ENCODE results near the gene SMYD4.
"Not testable (repeated sequence)": the region's sequence is repeated elsewhere in the genome, so short reads cannot be mapped to it uniquely, and the experiment has no call there.

The SMYD4 gene, protein sequence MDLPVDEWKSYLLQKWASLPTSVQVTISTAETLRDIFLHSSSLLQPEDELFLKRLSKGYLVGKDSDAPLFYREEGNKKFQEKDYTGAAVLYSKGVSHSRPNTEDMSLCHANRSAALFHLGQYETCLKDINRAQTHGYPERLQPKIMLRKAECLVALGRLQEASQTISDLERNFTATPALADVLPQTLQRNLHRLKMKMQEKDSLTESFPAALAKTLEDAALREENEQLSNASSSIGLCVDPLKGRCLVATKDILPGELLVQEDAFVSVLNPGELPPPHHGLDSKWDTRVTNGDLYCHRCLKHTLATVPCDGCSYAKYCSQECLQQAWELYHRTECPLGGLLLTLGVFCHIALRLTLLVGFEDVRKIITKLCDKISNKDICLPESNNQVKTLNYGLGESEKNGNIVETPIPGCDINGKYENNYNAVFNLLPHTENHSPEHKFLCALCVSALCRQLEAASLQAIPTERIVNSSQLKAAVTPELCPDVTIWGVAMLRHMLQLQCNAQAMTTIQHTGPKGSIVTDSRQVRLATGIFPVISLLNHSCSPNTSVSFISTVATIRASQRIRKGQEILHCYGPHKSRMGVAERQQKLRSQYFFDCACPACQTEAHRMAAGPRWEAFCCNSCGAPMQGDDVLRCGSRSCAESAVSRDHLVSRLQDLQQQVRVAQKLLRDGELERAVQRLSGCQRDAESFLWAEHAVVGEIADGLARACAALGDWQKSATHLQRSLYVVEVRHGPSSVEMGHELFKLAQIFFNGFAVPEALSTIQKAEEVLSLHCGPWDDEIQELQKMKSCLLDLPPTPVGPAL

DNA sequence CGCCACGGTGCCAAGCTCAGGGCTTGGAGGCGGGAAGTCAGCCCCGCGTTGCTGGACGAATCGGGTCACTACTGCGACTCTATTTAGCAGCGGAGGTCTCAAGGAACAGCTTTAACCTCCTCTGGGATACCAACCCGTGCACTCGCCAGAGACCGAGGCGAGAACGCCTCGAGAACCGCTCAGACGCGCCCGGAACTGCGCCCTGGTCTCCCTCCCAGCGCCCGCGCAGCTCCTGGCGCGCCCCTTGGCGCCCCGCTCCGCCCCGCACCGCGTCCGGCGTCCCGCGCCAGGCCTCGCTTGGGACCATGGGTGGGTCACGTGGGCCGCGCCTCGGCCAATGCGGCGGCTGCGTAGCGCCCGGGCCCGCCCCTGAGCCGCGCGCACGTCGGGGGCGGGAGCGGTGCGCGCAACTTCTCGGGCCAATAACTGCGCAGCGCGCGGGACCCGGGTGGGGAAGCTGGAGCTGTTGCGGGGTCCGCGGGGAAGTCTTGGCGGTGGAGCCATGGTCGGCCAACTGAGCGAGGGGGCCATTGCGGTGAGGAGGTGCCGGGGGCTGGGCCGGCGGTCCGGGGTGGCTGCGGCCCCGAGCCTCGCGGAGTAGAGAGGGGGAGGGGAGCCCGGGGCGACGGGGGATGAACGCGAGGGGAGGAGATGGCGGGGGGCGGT lies at the start of gene SMYD4, which contains the start of gene RPA1:
TSS of gene SMYD4 (minus strand) at position 311 of the 666 bp plus-strand sequence. CDS start 1,908 bp downstream, outside the sequence.
TSS of gene RPA1 (plus strand) at position 414 of the 666 bp plus-strand sequence. CDS start at position 503, 89 bp downstream.
- peak; percentile 41 for DNase-seq

DNA sequence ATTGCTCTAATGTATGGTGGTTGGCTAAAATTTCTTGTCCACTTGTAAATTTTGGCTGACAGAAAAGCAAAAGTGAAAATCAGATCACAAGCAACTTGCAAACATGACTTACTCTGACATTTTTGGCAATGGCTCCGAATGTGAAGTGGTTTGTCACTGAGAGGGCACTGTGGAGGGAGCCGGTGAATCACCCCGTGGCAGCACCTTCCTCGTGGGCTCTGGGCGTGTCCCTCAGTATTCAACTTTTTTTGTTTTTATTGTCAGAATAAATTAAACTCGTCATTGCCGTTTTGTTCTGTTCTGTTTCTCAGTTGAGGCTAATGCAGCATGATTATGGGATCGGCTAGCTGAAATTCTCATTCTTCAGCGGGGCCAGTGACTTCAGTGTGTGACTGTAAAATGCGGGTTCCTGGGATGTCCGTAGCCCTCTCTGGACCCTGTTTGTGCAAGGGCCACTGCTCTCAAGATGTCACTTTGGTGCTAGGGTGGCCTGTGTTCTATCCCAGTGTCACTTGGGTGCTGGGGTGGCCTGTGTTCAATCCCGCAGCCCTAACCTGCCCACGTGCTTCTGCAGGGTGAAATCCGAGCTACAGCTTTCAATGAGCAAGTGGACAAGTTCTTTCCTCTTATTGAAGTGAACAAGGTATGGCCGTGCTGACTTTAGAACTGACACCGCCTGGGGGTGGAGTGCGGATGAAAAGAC lies 48.9 kb upstream of the SMYD4 start:
- no peak for DNase-seq

DNA sequence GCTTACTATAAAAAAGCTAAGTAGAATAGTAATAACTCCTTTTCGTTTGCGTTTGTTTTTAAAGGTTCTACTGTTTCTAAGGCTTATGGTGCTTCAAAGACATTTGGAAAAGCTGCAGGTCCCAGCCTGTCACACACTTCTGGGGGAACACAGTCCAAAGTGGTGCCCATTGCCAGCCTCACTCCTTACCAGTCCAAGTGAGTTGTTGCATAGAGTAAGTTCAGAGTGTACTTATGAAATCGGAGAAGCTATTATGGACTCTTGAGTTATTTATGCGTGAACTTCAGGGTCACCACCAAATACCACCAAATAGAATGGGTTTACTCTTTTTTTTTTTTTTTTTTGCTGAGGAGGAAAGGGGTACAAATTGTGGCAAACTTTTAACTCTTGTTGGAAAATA lies 45.9 kb upstream of the SMYD4 start:
- DNase-seq, result no peak

DNA sequence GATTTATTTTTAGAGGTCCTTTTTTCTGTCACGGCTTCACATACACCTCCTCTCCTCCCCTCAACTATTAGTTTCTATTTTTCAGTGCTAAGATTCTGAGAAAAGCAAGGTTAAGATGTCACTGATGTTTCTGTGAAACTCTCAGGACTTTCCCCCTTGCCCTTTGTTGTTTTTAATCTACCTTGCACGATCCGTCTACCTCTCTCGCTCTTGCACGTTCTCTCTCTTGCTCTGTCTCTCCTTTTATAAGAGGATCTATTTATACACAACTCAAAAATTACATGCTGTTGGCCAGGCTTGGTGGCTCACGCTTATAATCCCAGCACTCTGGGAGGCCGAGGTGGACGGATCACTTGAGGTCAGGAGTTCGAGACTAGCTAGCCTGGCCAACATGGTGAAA lies 43.7 kb upstream of the SMYD4 start:
- DNase-seq, result no peak

DNA sequence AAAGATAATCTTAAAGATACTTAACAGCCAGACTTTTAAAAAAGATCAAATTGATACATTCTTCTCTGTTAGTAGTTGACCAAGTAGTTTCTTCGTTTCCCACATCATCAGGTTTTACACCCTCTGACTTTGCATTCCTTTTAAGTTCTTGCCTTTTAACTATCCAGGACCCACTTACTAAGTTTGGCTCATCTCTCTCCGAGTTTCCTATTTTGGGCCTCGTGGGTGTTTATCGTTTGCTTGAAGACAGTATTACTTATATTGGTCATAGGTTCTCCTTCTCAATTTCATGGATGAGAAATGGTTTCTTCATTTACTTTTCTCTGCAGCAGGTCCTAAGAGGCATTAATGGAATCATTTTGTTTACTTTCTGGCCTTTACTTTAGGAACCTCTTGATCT lies 43.3 kb upstream of the SMYD4 start:
- no peak for DNase-seq

DNA sequence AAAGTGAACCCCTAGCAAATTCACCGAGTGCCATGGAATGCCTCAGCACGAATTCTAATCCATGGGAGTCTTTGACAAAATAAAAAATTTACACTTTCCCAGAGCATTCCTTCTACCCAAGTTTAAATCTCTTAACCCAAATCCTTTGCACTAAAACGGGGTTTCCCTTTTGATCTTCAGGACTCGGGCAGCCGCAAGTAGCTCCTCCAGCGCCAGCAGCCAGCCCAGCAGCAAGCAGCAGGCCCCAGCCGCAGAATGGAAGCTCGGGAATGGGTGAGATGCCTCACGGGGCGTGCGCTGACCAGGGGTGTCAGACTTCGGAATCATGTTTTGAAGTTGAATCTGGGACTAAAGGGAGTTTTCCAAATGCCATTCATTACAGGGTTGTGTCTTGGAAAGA lies 42.6 kb upstream of the SMYD4 start:
- no peak for DNase-seq

DNA sequence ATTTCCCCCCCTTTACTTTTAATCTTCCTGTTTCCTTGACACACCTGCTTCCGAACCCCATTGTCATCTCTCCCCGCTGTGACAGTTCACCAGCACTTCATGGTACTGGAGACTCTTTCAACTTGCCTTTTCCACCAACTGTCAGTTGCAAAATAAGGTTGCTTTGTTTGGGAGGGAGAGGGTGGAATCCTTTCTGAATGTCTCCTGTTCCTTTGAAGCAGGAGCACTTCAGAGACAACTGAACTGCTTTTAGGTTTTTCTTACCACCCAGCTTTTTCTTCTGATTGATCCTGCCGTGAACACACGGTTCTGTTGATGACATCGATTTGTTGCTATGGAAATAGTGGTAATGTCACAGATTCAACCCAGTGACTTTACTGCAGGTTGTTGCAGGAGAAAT lies 42.1 kb upstream of the SMYD4 start:
- no peak for DNase-seq

DNA sequence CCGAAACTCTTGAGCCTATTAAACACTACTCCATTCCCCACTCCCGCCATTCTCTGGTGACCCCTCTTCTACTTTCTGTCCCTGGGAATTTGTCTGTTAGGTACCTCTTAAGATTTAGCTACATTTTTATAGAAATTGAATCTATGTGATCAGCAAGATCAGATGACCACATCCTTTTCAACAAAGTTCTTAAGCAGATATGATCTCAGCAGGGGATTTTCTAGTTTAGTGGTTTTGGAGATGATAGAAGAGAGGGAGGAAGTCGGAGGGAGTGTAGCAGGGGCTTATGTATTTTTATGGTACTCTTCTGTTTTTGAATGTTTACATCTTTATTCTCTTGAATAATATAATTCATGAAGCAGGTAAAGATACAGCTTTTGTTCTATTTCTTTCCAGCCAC lies 40.9 kb upstream of the SMYD4 start:
- DNase-seq, result no peak

DNA sequence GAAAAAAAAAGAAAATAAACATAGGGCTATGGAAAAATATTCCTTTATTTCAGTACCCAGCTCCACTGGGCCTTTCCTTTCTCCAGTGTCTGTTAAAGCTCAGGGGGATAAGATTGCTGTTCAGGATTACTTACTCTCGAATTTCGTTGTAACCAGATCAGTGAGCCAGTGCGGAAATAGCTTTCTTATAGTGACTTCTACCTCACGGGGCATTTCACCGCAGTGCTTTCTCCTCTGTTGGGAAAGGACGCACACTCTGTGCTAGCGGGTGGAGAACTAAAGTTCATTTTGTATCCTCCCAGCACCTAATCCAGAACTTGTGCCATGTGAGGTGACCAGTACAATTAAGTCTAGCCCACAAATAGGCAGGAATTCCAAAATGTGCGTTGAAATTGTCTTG lies 38.4 kb upstream of the SMYD4 start:
- no peak for DNase-seq

DNA sequence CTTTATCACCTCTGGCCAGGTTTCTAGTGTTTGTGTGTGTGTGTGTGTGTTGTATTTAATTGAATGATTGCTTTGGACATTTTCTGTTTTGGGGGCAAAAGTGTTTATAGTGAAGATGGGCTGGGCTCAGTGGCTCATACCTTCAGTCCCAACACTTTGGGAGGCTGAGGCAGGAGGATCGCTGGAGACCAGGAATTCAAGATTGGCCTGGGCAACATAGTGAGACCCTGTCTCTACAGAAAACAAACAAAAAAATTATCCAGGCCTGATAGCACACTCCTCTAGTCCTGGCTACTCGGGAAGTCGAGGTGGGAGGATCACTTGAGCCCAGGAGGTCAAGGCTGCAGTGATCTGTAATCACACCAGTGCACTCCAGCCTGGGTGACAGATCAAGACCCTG lies 37.6 kb upstream of the SMYD4 start:
- no peak for DNase-seq

DNA sequence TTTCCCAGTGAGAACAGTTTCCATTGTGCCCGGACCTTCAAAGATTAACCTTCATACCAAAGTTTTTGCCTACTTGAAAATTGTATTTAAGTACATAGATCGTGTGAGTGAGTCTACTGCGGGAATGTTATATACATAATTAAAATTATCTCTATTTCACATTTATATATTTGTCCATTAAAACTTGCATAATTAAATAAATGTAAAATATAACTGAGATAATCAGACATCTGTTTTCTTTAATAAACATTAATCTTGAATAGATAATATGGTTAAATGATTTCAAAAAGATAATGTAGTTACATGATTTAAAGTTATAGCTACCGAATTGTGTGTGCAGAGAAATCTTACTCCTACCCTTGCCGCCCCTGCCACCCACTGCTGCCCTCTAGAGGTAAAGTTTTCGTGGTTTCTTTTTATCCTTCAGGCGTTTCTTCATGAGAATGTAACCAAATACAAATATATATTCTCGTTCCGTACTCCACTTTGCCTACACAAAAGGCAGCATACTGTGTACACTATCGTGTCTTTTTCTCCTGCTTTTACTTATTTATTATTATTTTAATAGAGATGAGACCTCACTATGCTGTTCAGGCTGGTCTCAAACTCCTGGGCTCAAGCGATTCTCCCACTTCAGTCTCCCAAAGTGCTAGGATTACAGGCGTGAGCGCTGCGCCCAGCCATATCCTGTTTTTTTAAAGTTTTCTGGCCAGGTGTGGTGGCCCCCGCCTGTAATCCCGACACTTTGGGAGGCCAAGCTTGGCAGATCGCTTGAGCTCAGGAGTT lies 35.7 kb upstream of the SMYD4 start:
- no peak for DNase-seq

DNA sequence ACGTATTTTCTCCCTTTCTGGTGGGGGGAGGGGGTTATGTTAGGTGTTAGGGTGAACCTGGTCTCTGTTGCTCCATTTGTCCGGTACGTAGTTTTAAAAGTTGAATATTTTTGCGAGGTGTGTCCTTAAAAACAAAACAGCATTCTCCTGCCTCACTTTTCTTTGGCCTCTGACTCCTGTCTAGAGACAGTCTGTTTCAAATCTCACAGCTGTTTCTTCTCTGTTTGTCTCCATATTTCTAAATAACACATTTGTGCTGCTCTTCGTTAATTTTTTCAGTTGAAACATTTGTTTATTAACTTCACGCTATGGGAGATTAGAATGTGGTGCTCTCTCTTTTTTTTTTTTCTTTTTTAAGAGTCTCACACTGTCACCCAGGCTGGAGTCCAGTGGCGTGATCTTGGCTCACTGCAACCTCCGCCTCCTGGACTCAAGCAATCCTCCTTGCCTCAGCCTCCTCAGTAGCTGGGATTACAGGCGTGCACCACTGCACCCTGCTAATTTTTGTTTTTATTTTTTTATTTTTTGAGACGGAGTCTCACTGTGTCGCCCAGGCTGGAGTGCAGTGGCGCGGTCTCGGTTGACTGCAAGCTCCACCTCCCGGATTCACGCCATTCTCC lies 31.8 kb upstream of the SMYD4 start:
- DNase-seq, result no peak

DNA sequence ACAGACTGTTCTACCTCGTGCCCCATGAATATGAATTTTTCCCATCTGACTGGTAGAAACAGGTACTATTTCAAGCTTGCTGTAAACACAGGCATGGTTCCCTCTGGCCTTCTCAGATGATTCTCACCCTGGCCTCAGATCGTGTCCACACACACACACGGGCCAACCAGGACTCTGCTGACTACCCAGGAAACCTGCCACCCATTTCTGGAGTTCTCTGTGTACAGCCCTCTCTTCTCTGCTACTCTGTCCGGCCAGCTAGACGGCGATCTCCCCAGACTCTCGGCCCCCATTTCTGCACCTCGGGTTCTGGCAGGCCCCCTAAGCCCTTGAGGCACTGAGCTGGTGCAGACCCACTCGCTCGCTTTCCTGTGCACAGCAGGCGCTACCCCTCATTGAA lies 31.3 kb upstream of the SMYD4 start:
- no peak for DNase-seq

DNA sequence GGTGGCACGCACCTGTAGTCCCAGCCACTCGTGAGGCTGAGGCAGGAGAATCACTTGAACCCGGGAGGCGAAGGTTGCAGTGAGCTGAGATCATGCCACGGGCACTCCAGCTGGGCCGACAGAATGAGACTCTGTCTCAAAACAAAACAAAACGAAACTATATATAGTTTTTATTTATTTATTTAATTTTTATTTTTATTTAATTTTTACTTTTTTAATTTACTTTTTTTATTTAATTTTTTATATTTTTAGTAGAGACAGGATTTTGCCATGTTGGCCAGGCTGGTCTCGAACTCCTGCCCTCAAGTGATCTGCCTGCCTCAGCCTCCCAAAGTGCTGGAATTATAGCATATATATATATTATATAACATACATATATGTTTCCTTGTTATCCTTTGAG lies 26.8 kb upstream of the SMYD4 start:
- DNase-seq, result not testable (repeated sequence)

DNA sequence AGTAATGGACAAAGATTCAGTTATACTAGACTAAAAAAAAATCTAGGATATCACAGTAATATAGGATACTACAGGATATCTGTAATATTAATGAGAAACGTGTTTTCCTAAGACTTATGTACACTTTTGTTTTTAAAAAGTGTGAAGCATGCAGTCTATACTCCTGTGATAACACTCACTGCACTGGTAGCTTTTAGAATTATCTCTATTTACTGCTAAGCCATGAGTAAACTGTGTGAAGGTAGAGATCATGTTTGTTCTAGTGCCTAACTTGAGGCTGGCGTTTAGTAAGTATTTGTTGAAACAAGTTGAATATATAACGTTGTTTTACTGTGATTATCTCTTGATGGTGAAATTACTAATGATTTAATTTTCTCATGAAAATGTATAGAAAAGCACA lies 24.0 kb upstream of the SMYD4 start:
- DNase-seq, result no peak

DNA sequence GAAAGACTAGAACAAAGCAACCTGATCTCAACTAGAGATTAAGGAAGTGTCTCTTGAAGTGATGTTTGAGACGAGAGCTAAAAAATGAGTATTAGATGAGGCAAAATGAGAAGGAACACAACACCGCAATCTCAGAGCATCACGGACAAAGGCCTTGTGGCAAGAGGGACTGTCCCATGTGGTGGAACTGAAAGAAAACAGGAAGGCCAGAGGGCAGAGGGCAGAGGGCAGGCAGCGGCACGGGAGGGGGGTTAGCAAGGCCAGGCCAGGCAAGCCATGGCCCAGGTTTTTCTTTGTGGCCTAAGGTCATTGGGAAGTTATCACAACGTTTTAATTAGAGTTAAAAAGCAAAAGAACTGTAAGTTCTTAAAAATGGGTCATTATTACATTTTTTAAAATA lies 22.6 kb upstream of the SMYD4 start:
- no peak for DNase-seq

DNA sequence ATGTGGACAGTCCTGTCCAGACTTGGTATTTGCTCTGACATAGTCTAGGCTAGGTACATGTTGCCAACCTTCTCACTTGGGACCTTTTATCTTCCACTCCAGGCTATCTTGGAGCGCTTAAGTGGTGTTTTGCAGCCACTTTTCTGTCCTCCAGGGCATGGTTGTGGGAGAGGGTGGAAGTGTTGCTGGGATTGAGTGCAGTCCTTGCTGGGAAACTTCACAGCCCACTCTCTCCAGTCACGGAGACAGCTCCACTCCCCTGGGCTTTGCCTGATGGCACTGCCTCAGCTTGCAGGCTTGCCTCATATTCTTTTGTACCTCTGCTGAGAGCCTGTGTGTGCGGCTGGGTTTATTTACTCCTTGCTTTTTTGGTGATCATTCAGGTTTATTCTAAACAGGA lies 17.5 kb upstream of the SMYD4 start:
- DNase-seq, result no peak

DNA sequence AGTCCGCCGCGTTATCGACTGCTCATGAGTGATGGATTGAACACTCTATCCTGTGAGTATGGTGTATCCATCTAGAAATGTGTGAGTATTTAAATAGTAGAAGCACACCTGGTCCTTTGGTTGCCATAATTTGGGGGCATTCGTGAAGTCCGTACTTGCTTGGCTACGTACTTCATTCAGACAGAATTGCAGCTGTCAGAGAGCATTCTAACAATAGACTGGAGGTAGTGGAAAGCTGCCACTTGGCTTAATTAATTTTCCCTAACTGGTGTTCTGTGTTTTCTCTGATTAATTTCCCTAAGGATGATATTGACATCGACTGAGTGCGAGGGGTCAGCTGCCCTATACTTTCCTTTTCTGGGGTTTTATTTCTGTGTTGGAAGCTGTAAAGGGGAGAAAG lies 14.2 kb upstream of the SMYD4 start:
- no peak for DNase-seq

DNA sequence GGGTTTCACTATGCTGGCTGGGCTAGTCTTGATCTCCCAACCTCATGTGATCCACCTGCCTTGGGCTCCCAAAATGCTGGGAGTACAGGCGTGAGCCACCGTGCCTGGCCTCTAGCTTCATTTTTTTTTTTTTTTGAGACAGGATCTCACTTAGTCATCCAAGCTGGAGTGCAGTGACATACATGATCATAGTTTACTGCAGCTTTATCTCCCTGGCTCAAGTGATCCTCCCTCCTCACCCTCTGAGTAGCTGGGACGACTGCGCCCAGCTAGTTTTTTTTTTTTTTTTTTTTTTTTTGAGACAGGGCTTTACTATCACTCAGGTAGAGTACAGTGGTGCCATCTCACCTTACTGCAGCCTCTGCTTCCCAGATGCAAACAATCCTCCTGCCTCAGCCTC lies 9.8 kb upstream of the SMYD4 start:
- DNase-seq, result no peak

DNA sequence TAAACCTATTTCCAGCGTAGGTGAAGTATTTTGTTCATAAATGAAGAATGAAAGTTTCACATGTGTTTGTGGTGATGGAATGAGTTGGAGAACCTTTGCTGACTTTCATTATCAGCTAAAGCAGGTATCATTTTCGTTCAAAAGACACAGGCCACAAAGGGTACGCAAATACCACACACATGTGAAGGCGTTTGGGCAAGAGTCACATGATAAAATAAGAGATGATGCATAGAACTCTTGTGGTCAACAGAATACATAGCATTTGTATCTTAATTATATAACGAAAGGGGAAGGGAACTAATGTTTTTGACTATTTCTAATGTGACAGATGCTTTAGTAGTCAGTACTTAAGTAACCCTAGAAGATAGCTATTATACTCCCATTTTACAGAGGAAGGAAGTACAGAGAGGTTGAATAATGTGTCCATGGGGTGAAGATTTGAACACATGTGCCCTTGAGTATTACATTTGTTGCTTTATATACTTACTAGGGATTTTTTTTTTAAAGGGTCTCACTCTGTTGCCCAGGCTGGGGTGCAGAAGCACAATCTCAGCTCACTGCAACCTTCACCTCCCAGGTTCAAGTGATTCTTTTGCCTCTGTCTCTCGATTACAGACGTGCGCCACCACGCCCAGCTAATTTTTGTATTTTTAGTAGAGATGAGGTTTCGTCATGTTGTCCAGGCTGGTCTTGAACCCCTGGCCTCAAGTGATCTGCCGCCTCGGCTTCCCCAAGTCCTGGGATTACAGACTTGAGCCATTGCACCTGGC lies 4.9 kb upstream of the SMYD4 start:
- no peak for DNase-seq

DNA sequence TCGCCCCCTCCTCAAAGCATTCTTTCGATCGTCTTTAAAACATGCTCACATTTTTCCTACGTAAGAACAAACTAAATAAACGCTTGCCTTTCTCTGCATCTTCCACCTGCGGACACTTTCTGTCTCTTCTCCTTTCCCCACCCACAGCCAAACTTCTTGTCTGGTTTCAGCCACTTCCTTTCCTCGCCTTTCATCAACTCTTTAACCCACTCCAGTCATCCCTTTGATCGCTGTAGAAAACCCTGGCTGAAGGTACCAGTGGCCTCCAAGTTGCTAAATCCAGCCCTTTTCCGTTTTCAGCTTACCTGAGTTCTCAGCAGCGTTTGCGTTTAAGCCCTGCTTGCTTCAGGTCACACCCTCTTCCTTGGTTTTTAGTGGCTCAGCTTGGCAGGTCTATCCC lies 586 bp upstream of the SMYD4 start:
- DNase-seq, result no peak
